Prostate gland (tissue), 2 donors: ENCODE results near the gene GANAB. TPM values are rescaled to one million over a fixed set of nuclear protein-coding genes. Genes with fewer than 3 reads are reported as not detected.

Source experiments
- DNase-seq: peaks from one replicate; pipeline ENCODE4 v3.0.0-alpha.2; 2019; ENCODE audit warnings: low spot score
- H3K27ac ChIP-seq, 2 donors: fragments of 200-600 bp; sonication (generic); 2 replicates each; pipeline ENCODE4 v1.5.1; 2017 to 2019
- H3K27me3 ChIP-seq: fragments of 200-600 bp; sonication (generic); replicated peaks from 2 replicates; pipeline ENCODE4 v1.5.1; 2019; ENCODE audit not compliant: insufficient read depth
- H3K36me3 ChIP-seq, 2 donors: fragments of 200-600 bp; sonication (generic); 1 replicate in 1 of 2; 2 replicates in 1 of 2; pipeline versions ENCODE4 v1.5.1 to v1.8.1; 2017 to 2019
- H3K4me1 ChIP-seq: fragments of 200-600 bp; sonication (generic); replicated peaks from 2 replicates; pipeline ENCODE4 v1.5.1; 2019
- H3K4me3 ChIP-seq, 2 donors: fragments of 200-600 bp; sonication (generic); 2 replicates each; pipeline ENCODE4 v1.5.1; 2017 to 2019
- H3K9me3 ChIP-seq: fragments of 200-600 bp; sonication (generic); 2 replicates; pipeline ENCODE4 v1.5.1; 2017
- POLR2A ChIP-seq: fragments of 450-650 bp; IDR thresholded peaks from one replicate; pipeline ENCODE4 v1.6.1; 2016; ENCODE audit warnings: antibody characterized with exemption, mild to moderate bottlenecking
- POLR2AphosphoS5 ChIP-seq: sonication (generic); formaldehyde crosslinking; IDR thresholded peaks from one replicate; pipeline ENCODE4 v1.6.1; 2017; ENCODE audit warnings: antibody characterized with exemption
- WGBS: methylation state at CpG from one replicate; pipeline ENCODE4 v1.1.5; 2018; 5-methylcytosine and 5-hydroxymethylcytosine counted together
- intact Hi-C: fragments of 100-400 bp; cut with DNase I; formaldehyde crosslinking; loops from one replicate; pipeline ENCODE4 v1.14.2; 2022
- total RNA-seq, 2 donors: library from RNA; depleted of rRNA; stranded (reverse); fragments of >200 nt; gene quantifications; one replicate each; pipeline ENCODE4 v1.1.0, GENCODE V29; 2016
- TF ChIP-seq, protein P1 (sequence below), 4 experiments: fragments of 200-600 bp in 2 of 4; fragments of 450-650 bp in 2 of 4; sonication (generic) in 2 of 4; IDR thresholded peaks; 1 replicate in 3 of 4; 2 replicates in 1 of 4; pipeline ENCODE4 v1.5.1; 2016 to 2019; ENCODE audit warnings: antibody characterized with exemption in 4 of 4, mild to moderate bottlenecking in 2 of 4, moderate library complexity in 2 of 4

The GANAB gene
- total RNA-seq, 2 donors from 2014 or later: 163 to 199 TPM

DNA sequence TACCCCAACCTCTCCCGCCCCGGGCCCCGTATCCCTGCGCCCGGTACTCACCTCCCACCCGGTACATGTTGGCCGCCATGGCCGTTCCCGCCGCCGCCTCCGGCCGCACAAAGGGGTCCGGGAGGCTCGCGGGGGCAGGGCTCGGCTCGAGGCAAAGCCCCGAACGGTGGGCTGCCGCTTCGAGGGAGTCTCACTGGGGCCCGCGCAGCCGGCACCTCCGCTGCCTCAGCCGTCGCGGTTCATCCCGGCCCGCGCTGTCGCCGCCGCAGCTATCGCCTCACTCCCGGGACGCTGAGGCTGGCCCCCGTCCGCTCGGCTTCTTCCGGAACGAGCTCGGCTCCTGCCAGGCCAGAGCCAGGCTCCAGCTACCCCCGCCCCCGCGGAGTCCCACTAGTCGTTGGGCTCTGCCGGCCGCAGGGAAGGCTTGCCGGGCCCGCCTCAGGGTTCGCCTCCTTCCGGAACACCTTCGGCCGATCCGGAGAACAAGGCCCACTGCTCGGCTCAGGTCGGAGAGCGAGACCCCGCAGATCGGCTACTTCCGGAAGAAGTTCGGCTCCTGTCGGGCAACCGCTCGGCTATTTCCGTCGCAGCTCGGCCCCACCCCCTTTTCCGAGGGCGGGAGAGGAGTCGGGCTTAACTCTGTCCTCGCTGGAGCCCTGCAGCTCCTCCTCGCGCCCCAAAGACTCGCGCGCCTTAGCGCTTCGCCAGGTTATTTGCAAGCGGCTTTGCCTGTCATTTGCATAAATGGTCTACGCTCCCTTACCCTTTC, 44.9 kb downstream of the GANAB start, which contains the start of gene MTA2:
MTA2 (minus strand) TSS at position 494 of the 769 bp plus-strand sequence; CDS start at position 79, 415 bp downstream.
- intact Hi-C loops: loop anchor here (5.0 kb wide), 1 partner anchor 106 kb away; the partner anchor contains the start of genes BSCL2 and GNG3
- peaks cover 9% of the 10 kb centered on the region for H3K4me1 ChIP-seq
- WGBS: 0% methylated on average over 62 of the region's 83 CpGs

DNA sequence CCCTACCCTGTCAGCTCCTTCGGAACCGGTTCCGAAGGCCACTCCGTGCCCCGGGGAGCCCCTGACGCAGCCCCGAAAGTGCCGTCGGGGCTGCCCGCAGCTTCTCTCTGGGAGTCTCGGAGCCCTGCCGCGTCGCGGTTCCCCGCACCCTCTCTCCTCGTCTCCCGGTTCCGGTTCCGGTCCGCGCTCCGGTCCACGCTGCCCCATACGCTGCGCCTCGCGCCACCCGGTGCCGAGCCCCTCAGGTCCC, 45.4 kb downstream of the GANAB start:
- DNase-seq: no peak
- peaks cover 9% of the 10 kb centered on the region for H3K4me1 ChIP-seq
- H3K9me3 ChIP-seq: no peaks in the 10 kb centered on the region
- H3K36me3 ChIP-seq: peaks cover 8 to 22% of the 10 kb centered on the region in 2 donors
- no peak for TF ChIP-seq POLR2A
- peak overlapping the region; percentile 64 to 89 for H3K4me3 ChIP-seq
- H3K27me3 ChIP-seq: no peaks in the 10 kb centered on the region
- peak overlapping the region; percentile 91 to 93 for H3K27ac ChIP-seq
- under 1% methylated on average over 30 of the region's 30 CpGs for whole genome bisulfite sequencing
- intact Hi-C loops: loop anchor here (5.0 kb wide), 1 partner anchor 106 kb away; the partner anchor contains the start of genes BSCL2 and GNG3

More for the DNA sequence above, 44.9 kb downstream of the GANAB start, which contains the start of gene MTA2:
- H3K9me3 ChIP-seq: no peaks in the 10 kb centered on the region
- H3K36me3 ChIP-seq: peaks cover 8 to 17% of the 10 kb centered on the region in 2 donors
- TF ChIP-seq POLR2A (peak; percentile 76), POLR2AphosphoS5 (peak; percentile 92)
- TF ChIP-seq, protein P1, sequence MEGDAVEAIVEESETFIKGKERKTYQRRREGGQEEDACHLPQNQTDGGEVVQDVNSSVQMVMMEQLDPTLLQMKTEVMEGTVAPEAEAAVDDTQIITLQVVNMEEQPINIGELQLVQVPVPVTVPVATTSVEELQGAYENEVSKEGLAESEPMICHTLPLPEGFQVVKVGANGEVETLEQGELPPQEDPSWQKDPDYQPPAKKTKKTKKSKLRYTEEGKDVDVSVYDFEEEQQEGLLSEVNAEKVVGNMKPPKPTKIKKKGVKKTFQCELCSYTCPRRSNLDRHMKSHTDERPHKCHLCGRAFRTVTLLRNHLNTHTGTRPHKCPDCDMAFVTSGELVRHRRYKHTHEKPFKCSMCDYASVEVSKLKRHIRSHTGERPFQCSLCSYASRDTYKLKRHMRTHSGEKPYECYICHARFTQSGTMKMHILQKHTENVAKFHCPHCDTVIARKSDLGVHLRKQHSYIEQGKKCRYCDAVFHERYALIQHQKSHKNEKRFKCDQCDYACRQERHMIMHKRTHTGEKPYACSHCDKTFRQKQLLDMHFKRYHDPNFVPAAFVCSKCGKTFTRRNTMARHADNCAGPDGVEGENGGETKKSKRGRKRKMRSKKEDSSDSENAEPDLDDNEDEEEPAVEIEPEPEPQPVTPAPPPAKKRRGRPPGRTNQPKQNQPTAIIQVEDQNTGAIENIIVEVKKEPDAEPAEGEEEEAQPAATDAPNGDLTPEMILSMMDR (IDR thresholded peaks at IDR 0.05): peak in 1 of 4 experiments; percentile 11
- H3K4me3 ChIP-seq: peak within 1 kb of the TSS; percentile 64 to 89
- no peaks in the 10 kb centered on the region for H3K27me3 ChIP-seq
- DNase-seq: peak; percentile 97
- H3K27ac ChIP-seq: peak within 1 kb of the TSS; percentile 91 to 93

DNA sequence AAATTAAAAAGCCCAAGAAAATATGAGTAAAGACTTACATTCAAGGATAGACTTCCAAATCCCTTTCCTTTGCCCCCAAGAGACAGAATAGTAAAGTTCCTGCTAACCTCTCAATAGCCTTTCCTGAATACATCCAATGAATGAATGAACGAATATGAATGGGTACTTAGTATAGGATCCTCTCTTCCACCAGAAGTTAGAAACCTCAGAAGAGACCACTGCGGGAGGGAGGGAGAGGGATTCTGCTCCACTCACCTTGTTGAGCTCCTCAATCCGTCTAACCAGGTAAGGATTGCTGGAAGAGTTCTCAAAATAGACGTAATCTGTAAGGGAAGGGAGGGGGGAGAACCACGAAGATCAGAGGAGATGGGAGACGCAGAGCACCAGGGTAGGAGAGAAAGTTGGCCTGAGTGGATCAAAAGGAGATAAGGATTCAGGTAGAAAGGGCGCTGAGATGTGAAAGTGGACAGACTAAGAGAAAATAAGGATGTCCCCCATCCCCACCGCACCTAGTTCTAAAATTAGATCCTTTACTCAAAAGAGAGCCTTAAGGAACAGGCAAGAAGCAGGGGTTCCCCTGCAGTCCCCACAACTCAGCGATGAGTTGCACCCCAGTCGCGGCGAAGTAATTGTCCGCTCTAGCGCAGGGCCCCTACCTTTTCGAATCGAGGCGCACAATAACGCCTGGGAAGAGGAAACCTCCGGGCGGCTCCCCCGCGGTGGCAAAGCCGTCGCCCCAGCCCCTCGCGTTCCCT, 45.9 kb downstream of the GANAB start:
- TF ChIP-seq POLR2AphosphoS5 (no peak), POLR2A (no peak)
- TF ChIP-seq, protein P1 (IDR thresholded peaks at IDR 0.05): no peak
- no peaks in the 10 kb centered on the region for H3K9me3 ChIP-seq
- under 1% methylated on average over 26 of the region's 26 CpGs for WGBS
- peaks cover 9% of the 10 kb centered on the region for H3K4me1 ChIP-seq
- peak overlapping the region; percentile 91 to 93 for H3K27ac ChIP-seq
- intact Hi-C loops: loop anchor here (5.0 kb wide), 1 partner anchor 107 kb away; the partner anchor contains the start of genes BSCL2 and GNG3
- peak overlapping the region; percentile 64 to 89 for H3K4me3 ChIP-seq
- no peaks in the 10 kb centered on the region for H3K27me3 ChIP-seq
- no peak for DNase-seq
- H3K36me3 ChIP-seq: peaks cover 13 to 28% of the 10 kb centered on the region in 2 donors

DNA sequence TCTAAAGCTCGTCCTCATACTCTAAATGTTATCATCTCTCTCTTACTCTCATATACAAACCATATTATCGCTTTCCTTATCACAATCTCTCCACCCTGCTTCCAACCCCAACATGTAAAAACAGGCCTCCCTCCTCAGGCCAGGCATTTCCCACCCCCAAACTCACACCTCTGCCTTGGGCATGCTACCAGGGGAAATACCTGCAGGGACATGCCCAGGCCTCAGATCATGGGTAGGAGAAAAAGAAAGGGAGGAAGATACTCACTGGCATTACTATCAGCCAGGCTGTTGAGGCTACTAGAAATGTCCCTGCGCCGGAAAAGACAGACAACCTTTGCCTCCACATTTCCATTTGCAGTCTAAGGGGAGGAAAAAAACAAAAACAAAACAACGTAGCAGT, 46.5 kb downstream of the GANAB start:
- peak overlapping the region; percentile 64 to 89 for H3K4me3 ChIP-seq
- H3K36me3 ChIP-seq: peaks cover 20 to 28% of the 10 kb centered on the region in 2 donors
- H3K9me3 ChIP-seq: no peaks in the 10 kb centered on the region
- peak; percentile 61 for DNase-seq
- TF ChIP-seq POLR2AphosphoS5: peak; percentile 81
- TF ChIP-seq, protein P1 (IDR thresholded peaks at IDR 0.05): no peak
- peak; percentile 32 for TF ChIP-seq POLR2A
- WGBS: 22% methylated on average over 5 of the region's 5 CpGs
- intact Hi-C loops: loop anchor here (5.0 kb wide), 1 partner anchor 107 kb away; the partner anchor contains the start of genes BSCL2 and GNG3
- peaks cover 9% of the 10 kb centered on the region for H3K4me1 ChIP-seq
- H3K27ac ChIP-seq: peak overlapping the region; percentile 91 to 93
- no peaks in the 10 kb centered on the region for H3K27me3 ChIP-seq

DNA sequence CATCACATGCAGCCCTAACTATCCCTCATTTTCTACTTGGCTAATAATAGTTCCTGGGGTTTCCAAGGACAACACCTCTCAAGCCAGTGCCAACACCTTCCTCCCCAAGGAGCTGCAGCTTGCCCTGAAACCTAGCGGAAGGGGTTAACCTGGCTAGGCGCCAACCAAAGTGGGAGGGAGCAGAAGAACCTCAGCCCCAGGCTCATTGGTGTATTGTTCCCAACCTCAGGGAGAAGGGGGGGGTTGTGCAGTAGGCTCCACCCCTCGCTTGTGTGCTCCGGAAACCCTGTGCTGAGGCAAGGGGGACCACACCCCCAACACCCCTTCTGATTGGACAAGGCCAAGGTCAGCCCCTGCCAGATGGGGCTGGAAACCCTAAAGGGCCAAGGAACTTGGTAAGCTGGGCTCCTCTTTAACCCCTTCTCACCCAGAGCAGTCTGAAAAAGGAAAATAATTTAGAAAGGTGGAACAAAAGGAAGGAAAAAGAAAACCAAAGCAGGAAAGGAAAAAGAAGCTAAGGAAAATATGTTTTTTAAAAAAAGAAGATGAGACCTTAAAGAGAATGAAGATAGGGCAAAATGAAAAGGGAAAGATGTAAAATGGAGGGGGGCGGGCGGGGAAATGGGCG, 47.2 kb downstream of the GANAB start:
- H3K27me3 ChIP-seq: no peaks in the 10 kb centered on the region
- H3K27ac ChIP-seq: peak overlapping the region; percentile 91 to 93
- peaks cover 9% of the 10 kb centered on the region for H3K4me1 ChIP-seq
- 24% methylated on average over 7 of the region's 7 CpGs for WGBS
- H3K4me3 ChIP-seq: peak overlapping the region in 1 of 2 donors; percentile 64
- TF ChIP-seq POLR2AphosphoS5 (peak; percentile 92), POLR2A (no peak)
- TF ChIP-seq, protein P1 (IDR thresholded peaks at IDR 0.05): no peak
- H3K9me3 ChIP-seq: no peaks in the 10 kb centered on the region
- DNase-seq: peak; percentile 88
- peaks cover 21 to 28% of the 10 kb centered on the region in 2 donors for H3K36me3 ChIP-seq
- intact Hi-C loops: no loop called here
